ENCODE data around the gene TTC31. TPM values are rescaled to one million over a fixed set of nuclear protein-coding genes. Genes with fewer than 3 reads are reported as not detected.

Gene TTC31
- total RNA-seq, 1 experiment from 2014 or later, result 17.6 TPM

Other genes with a start within 250 kb of the TTC31 start
- gene SLC4A5, start 139.7 kb upstream of the TTC31 start, total RNA-seq (2014; rRNA removed; shearing (Covaris generic)), result 0.29 and 0.63 TPM in 2 replicates
- 136 and 139 TPM in 2 replicates for gene DCTN1, start 102.8 kb upstream of the TTC31 start, total RNA-seq (2014; rRNA removed; shearing (Covaris generic))
- gene C2orf81, start 61.5 kb upstream of the TTC31 start, total RNA-seq (2014; rRNA removed; shearing (Covaris generic)), result 0.53 and 0.85 TPM in 2 replicates
- 26.9 and 27.7 TPM in 2 replicates for gene WDR54, start 61.4 kb upstream of the TTC31 start, total RNA-seq (2014; rRNA removed; shearing (Covaris generic))
- gene RTKN, start 41.1 kb upstream of the TTC31 start, total RNA-seq (2014; rRNA removed; shearing (Covaris generic)), result 56.1 and 59.5 TPM in 2 replicates
- gene INO80B, start 28.0 kb upstream of the TTC31 start, total RNA-seq (2014; rRNA removed; shearing (Covaris generic)), result 21.6 and 23.6 TPM in 2 replicates
- 45.9 and 52.1 TPM in 2 replicates for gene WBP1, start 24.6 kb upstream of the TTC31 start, total RNA-seq (2014; rRNA removed; shearing (Covaris generic))
- gene MOGS, start 17.7 kb upstream of the TTC31 start, total RNA-seq (2014; rRNA removed; shearing (Covaris generic)), result 68.8 and 73.1 TPM in 2 replicates
- 55.9 and 66.3 TPM in 2 replicates for gene MRPL53, start 10.4 kb upstream of the TTC31 start, total RNA-seq (2014; rRNA removed; shearing (Covaris generic))
- 10.9 and 13.9 TPM in 2 replicates for gene CCDC142, start 83 bp upstream of the TTC31 start, total RNA-seq (2014; rRNA removed; shearing (Covaris generic))
- gene LBX2, start 16.5 kb downstream of the TTC31 start, total RNA-seq (2014; rRNA removed; shearing (Covaris generic)), result 7.7 and 14.9 TPM in 2 replicates
- gene PCGF1, start 24.6 kb downstream of the TTC31 start, total RNA-seq (2014; rRNA removed; shearing (Covaris generic)), result 72.8 and 72.9 TPM in 2 replicates
- gene TLX2, start 31.4 kb downstream of the TTC31 start, total RNA-seq (2014; rRNA removed; shearing (Covaris generic)), result 0.16 and 0.55 TPM in 2 replicates
- 0.16 and 0.21 TPM in 2 replicates for gene DQX1, start 43.1 kb downstream of the TTC31 start, total RNA-seq (2014; rRNA removed; shearing (Covaris generic))
- 366 and 433 TPM in 2 replicates for gene AUP1, start 46.6 kb downstream of the TTC31 start, total RNA-seq (2014; rRNA removed; shearing (Covaris generic))
- gene HTRA2, start 46.9 kb downstream of the TTC31 start, total RNA-seq (2014; rRNA removed; shearing (Covaris generic)), result 99.6 and 106 TPM in 2 replicates
- 29.6 and 30.4 TPM in 2 replicates for gene LOXL3, start 70.9 kb downstream of the TTC31 start, total RNA-seq (2014; rRNA removed; shearing (Covaris generic))
- 3.5 and 3.9 TPM in 2 replicates for gene DOK1, start 71.6 kb downstream of the TTC31 start, total RNA-seq (2014; rRNA removed; shearing (Covaris generic))
- 0.08 and 0.21 TPM in 2 replicates for gene M1AP, start 165.2 kb downstream of the TTC31 start, total RNA-seq (2014; rRNA removed; shearing (Covaris generic))
- 15.1 and 16.3 TPM in 2 replicates for gene SEMA4F, start 171.2 kb downstream of the TTC31 start, total RNA-seq (2014; rRNA removed; shearing (Covaris generic))

Data from SK-MEL-5 (cell line).